ENCODE data around the gene GPR135. TPM values are rescaled to one million over a fixed set of nuclear protein-coding genes. Genes with fewer than 3 reads are reported as not detected.

GPR135 gene, protein sequence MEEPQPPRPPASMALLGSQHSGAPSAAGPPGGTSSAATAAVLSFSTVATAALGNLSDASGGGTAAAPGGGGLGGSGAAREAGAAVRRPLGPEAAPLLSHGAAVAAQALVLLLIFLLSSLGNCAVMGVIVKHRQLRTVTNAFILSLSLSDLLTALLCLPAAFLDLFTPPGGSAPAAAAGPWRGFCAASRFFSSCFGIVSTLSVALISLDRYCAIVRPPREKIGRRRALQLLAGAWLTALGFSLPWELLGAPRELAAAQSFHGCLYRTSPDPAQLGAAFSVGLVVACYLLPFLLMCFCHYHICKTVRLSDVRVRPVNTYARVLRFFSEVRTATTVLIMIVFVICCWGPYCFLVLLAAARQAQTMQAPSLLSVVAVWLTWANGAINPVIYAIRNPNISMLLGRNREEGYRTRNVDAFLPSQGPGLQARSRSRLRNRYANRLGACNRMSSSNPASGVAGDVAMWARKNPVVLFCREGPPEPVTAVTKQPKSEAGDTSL
- total RNA-seq (2014; rRNA removed; shearing (Covaris generic)), result 1.8 and 2.3 TPM in 2 replicates

DNA sequence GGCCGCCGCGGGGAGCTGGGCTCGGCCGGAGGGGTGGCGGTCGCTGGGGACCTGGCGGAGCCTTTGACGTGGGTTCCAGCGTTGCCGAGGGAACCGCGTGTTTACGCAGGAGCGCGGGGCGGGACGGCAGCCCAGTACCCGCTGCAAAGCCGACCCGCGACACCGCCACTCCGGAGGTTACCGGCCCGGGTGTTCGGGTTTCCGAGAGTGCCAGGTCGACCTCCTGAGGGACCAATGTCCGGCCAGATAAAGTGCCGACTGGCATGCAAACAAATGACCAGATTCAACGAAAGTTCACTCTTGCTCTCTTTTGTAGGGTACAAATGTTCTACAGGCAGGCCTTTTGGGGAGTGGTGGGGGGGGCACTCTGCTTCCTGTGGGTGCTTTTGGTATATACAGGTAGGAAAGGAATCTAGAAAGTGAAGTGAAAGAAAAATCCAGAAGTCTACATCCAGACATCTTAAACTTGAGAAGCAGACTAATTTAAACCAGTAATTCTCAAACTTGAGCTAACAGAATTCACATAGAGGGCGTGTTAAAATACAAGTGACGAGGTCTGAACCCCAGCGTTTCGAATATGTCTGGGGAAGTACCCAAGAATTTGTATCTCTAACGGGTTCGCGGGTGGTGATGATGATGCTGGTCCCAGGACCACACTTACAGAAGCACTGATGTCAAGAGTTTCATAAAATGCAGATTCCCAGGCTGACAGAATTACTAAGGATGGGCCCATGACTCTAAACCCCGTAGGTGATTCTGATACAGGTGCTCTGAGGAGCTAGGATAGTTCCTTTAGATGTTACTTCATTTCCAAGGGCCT is at the start of gene GPR135:
GPR135 (minus strand) TSS at position 65 of the 820 bp plus-strand sequence. CDS start 154 bp downstream, outside the sequence.
- peaks cover 6% of the 10 kb centered on the region; the same call in 1 of the 2 replicates for H3K4me1 ChIP-seq
- H3K9me3 ChIP-seq (replicated peaks), result no peaks in the 10 kb centered on the region
- H3K27me3 ChIP-seq, result no peaks in the 10 kb centered on the region
- no peak within 1 kb of the TSS for H3K27ac ChIP-seq
- no peak within 1 kb of the TSS for H3K4me3 ChIP-seq
- DNase-seq, result no peak
- peaks cover 30% of the 10 kb centered on the region for H3K36me3 ChIP-seq

DNA sequence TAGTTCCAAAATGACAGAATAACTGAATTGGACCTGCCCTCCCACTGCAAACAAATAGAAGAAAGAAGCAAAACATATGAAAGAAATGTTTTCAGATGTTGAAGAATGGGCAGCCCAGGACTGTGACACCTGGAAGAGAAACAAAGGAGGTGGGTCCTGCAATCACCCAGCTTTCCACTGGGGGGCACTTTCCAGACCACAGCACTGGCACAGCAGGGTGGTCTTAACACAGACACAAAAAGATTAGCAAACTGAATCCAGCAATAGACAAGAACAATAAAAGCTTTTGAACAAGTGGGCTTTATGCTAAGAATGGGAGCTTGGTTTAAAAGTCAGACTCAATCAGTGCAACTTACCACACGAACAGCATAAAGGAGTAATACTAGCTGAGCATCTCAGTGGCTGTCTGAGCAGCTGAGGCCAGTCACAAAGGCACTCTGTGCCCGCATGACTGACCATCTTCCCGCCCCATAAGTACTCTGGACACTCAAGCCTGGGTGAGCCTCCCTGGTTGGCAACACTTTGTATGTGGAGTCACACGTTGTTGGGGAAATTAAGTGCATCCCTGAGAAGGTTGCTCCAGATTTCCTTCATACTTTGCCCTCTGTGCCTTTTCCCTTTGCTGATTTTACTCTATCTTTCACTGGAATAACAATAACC is 46.9 kb upstream of the GPR135 start:
- Histone ChIP-seq H3K27me3 (no peaks in the 10 kb centered on the region), H3K27ac (no peak overlapping the region), H3K4me3 (no peak overlapping the region), H3K4me1 (no peaks in the 10 kb centered on the region), H3K36me3 (no peaks in the 10 kb centered on the region), H3K9me3 (replicated peaks) (no peaks in the 10 kb centered on the region)
- DNase-seq, result peak; percentile 30 to 61

GRCh38 chr14:59510966-59511365 is 45.8 kb upstream of the GPR135 start:
- no peak overlapping the region for H3K4me3 ChIP-seq
- no peaks in the 10 kb centered on the region for H3K9me3 ChIP-seq (replicated peaks)
- H3K27ac ChIP-seq, result no peak overlapping the region
- no peaks in the 10 kb centered on the region for H3K4me1 ChIP-seq
- no peak for DNase-seq
- no peaks in the 10 kb centered on the region for H3K36me3 ChIP-seq
- H3K27me3 ChIP-seq, result no peaks in the 10 kb centered on the region

- Histone ChIP-seq H3K4me3 (no peak overlapping the region), H3K36me3 (no peaks in the 10 kb centered on the region), H3K4me1 (no peaks in the 10 kb centered on the region), H3K9me3 (replicated peaks) (no peaks in the 10 kb centered on the region), H3K27ac (no peak overlapping the region), H3K27me3 (no peaks in the 10 kb centered on the region)
- no peak for DNase-seq
Measured at GRCh38 chr14:59510001-59510400, 44.8 kb upstream of the GPR135 start.

GRCh38 chr14:59509101-59509500 is 43.9 kb upstream of the GPR135 start:
- Histone ChIP-seq H3K27me3 (no peaks in the 10 kb centered on the region), H3K27ac (no peak overlapping the region), H3K4me3 (no peak overlapping the region), H3K9me3 (replicated peaks) (no peaks in the 10 kb centered on the region), H3K36me3 (peaks cover 1% of the 10 kb centered on the region; the same call in 1 of the 2 replicates), H3K4me1 (no peaks in the 10 kb centered on the region)
- DNase-seq, result no peak

- H3K9me3 ChIP-seq (replicated peaks), result no peaks in the 10 kb centered on the region
- H3K36me3 ChIP-seq, result peaks cover 5% of the 10 kb centered on the region; the same call in 1 of the 2 replicates
- DNase-seq, result no peak
- no peak overlapping the region for H3K27ac ChIP-seq
- no peaks in the 10 kb centered on the region for H3K27me3 ChIP-seq
- H3K4me1 ChIP-seq, result no peaks in the 10 kb centered on the region
- H3K4me3 ChIP-seq, result no peak overlapping the region
Measured at GRCh38 chr14:59507752-59508103, 42.5 kb upstream of the GPR135 start.

DNA sequence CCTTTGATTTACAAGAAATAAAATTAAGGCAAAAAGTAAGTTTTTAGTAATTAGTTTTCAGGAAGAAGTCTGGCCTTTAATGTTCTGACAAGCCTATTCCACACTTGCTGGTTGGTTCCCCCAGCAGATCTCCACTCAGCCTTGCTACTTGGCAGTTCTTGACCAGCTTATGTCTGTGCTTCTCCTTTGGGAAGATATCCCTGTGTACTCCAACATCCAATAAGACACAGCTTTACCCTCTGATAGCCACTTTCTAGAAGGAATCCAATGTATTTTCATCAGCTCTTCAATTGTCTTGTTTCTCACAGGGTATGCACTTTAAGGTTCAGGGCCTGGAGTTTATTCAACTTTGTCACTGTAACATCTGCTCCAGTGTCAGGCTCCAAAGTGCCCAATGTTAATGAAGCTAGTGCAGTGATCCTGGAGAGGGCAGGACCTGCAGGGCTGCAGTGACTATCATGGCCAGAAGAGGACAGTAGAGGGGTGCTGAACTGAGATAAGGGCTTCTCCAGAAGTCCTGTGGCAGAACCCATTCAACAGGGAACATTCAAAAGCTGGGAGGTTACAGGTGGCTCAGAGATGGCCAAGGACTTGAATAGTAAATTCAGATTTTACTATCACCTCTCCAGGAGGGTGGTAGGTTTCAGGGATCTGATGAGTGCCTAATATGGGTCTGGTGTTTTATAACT is 42.0 kb upstream of the GPR135 start:
- H3K27me3 ChIP-seq, result no peaks in the 10 kb centered on the region
- H3K4me1 ChIP-seq, result no peaks in the 10 kb centered on the region
- no peak overlapping the region for H3K27ac ChIP-seq
- H3K4me3 ChIP-seq, result no peak overlapping the region
- DNase-seq, result peak; percentile 55 to 76
- no peaks in the 10 kb centered on the region for H3K9me3 ChIP-seq (replicated peaks)
- H3K36me3 ChIP-seq, result peaks cover 5% of the 10 kb centered on the region; the same call in 1 of the 2 replicates

DNA sequence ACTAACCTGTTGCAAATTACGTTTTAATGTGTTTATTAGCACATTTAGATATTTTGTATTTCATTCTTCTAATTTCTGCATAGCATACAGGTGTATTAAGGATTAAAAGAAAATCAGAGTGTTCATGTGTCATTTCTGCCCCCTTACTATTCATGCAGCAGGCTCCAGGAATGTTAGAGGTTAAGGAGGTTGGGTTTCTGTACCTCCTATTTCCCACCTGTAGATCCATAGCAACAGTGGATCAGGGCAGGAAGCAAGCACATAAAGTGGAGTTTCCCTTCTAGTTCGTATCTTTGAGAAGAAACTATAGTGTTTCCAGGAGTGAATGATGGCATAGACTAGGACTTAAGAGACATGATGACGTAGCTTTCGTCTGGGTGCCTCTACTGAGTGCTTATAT is 38.1 kb upstream of the GPR135 start:
- Histone ChIP-seq H3K36me3 (peaks cover 22% of the 10 kb centered on the region), H3K4me3 (no peak overlapping the region), H3K27me3 (no peaks in the 10 kb centered on the region), H3K4me1 (no peaks in the 10 kb centered on the region), H3K9me3 (replicated peaks) (no peaks in the 10 kb centered on the region), H3K27ac (no peak overlapping the region)
- DNase-seq, result no peak

GRCh38 chr14:59500732-59501131 is 35.6 kb upstream of the GPR135 start:
- H3K9me3 ChIP-seq (replicated peaks), result no peaks in the 10 kb centered on the region
- H3K27me3 ChIP-seq, result no peaks in the 10 kb centered on the region
- H3K36me3 ChIP-seq, result peaks cover 26% of the 10 kb centered on the region
- no peak for DNase-seq
- no peak overlapping the region for H3K27ac ChIP-seq
- H3K4me3 ChIP-seq, result no peak overlapping the region
- no peaks in the 10 kb centered on the region for H3K4me1 ChIP-seq

DNA sequence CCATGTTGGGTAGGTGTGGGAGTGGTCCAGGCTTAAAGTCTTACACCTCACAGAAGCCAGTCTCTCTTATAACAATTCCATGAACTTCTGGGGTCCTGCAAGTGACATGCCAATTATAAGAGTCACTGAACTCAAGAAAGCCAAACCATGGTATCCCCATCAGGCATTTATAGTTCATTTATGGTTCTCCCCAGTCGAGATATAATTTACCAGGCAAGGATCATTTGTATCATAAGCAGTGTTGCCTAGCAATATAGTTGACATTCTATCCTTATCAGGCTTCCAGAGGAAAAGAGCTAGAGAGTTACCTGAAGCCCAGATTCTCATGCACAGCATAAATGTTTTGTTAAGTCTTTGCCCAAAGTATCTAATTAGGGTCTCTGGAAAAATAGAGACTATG is 27.2 kb upstream of the GPR135 start:
- Histone ChIP-seq H3K4me1 (no peaks in the 10 kb centered on the region), H3K27me3 (no peaks in the 10 kb centered on the region), H3K4me3 (no peak overlapping the region), H3K27ac (no peak overlapping the region), H3K9me3 (replicated peaks) (no peaks in the 10 kb centered on the region), H3K36me3 (peaks cover 43% of the 10 kb centered on the region)
- DNase-seq, result no peak

- no peaks in the 10 kb centered on the region for H3K4me1 ChIP-seq
- no peaks in the 10 kb centered on the region for H3K9me3 ChIP-seq (replicated peaks)
- peaks cover 42% of the 10 kb centered on the region for H3K36me3 ChIP-seq
- no peak overlapping the region for H3K27ac ChIP-seq
- no peaks in the 10 kb centered on the region for H3K27me3 ChIP-seq
- DNase-seq, result no peak
- no peak overlapping the region for H3K4me3 ChIP-seq
Measured at GRCh38 chr14:59490756-59491155, 25.6 kb upstream of the GPR135 start.

DNA sequence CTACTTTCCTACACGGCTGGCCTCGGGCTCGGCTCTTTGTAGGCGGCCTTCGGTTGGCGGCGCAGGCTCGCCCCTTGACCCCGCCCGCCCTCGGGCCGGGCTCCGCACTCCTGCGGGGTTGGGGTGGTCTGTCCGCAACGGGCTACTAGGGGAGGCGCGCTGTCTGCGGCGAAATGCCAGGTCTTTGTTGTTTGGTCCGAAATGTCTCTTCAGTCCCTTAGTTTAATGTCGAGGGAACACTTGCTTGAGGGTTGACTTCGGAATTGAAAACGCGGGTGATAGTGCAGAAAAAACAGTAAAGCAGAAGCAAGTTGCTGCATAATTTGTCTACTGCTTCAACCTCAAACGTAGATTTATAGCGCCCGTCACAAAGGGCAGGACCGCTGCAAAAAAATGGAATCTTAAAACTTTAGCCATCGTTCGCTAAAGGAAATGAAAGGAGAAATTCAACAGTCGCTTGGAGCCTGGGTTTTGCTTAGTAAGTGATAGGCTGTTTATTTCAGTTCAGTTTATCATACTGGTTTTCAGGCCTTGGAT is 19.5 kb upstream of the GPR135 start:
- Histone ChIP-seq H3K27ac (peak overlapping the region; percentile 93), H3K27me3 (no peaks in the 10 kb centered on the region), H3K36me3 (peaks cover 18% of the 10 kb centered on the region), H3K9me3 (replicated peaks) (no peaks in the 10 kb centered on the region), H3K4me3 (peak overlapping the region; percentile 94), H3K4me1 (peaks cover 5% of the 10 kb centered on the region; the same call in 1 of the 2 replicates)
- DNase-seq, result no peak

GRCh38 chr14:59483819-59484638 is 18.8 kb upstream of the GPR135 start, which contains the start of the genes JKAMP and L3HYPDH:
TSS of gene JKAMP (plus strand) at chr14:59484517. CDS start at chr14:59484590, 73 bp downstream.
TSS of gene L3HYPDH (minus strand) at chr14:59484408. CDS start at chr14:59484316, 92 bp downstream.
- H3K4me1 ChIP-seq, result peaks cover 5% of the 10 kb centered on the region; the same call in 1 of the 2 replicates
- H3K27me3 ChIP-seq, result no peaks in the 10 kb centered on the region
- peaks cover 13% of the 10 kb centered on the region for H3K36me3 ChIP-seq
- no peaks in the 10 kb centered on the region for H3K9me3 ChIP-seq (replicated peaks)
- H3K27ac ChIP-seq, result peak within 1 kb of the TSS; percentile 93
- H3K4me3 ChIP-seq, result peak within 1 kb of the TSS; percentile 94
- peak; percentile 97 to 98 for DNase-seq

All from SJCRH30 (cell line).